HG02840 (cell line): Measurements from ENCODE around the gene PALMD.

ENCODE experiments used
- ATAC-seq: cut with Tn5 transposase; IDR thresholded peaks from one replicate; pipeline ENCODE4 v1.9.1; 2021; ENCODE audit warnings: mild to moderate bottlenecking, moderate library complexity, moderate number of reproducible peaks; ENCODE audit not compliant: unreplicated experiment, low FRiP score

Gene PALMD

DNA sequence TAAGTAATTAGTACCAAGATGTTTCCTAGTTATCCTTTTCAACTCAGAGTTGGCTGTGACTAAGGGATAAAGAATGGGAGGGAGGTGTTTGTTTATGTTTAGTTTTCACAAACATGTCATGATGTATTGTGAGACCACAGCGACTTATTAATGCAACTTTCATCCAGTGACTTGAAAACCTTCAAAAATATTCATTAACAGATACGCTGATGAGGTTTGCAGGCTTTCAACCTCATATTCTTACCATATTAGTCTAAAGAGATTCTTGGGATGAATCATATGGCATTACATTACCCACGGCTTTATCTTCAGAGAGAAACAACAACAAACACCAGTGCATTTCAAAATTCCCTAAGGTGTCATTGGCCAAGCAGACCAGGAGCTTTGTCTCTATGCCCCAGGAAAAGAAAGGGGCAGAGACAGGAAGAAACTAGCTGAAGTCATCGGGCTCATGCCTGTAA, 36.4 kb downstream of the PALMD start:
- ATAC-seq = no peak

DNA sequence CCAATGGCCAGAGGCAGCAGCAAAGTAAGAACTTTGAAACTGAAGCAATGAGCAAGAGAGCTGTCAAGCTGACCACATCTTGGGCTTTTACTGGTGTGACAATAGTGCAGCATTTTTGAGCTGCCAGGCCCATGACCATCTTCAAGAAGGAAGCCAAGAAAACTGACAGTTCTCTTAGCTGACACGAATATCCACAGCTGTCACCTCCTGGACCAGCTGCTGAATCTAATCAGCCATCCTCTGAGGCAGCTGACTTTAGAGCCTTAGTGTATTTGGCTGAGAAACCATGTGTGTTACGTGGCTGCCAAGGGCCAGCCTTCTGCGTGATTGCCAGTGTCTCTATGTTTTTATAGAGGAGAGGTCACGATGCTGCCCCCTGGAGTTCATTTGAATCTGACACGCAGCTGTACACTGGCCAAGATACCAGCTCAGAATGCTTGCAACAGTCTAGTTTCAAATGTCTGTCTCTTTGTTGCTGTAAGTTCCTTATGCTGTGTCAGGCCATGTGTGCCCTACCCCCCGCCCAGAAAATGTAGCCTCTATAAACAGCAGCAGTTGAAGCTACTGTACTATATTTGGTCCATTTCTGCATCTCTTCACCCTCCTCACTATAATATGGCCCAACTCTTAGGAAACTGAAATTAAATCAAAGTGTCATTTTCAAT, 39.7 kb downstream of the PALMD start:
- ATAC-seq = peak; percentile 69

DNA sequence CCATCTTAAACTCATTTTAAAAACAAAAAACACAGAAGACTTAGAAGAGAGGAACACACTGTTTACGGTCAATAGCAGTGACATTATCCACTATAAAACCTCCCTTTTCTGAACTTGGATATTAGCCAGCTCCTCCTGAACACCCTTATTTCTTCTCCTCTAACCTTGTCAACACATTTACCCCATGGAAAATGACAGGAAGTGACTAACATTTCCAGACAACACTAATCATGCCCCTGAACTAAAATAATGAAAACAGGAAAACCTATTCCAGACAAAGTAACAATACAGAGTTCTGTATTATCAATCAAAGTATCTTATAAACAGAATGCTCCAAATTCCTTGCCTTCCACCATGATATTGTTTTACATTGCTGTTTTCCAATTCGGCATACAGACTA, 45.3 kb downstream of the PALMD start:
- ATAC-seq = no peak

GRCh38 chr1:99696616-99697015, 50.7 kb downstream of the PALMD start:
- ATAC-seq = no peak

DNA sequence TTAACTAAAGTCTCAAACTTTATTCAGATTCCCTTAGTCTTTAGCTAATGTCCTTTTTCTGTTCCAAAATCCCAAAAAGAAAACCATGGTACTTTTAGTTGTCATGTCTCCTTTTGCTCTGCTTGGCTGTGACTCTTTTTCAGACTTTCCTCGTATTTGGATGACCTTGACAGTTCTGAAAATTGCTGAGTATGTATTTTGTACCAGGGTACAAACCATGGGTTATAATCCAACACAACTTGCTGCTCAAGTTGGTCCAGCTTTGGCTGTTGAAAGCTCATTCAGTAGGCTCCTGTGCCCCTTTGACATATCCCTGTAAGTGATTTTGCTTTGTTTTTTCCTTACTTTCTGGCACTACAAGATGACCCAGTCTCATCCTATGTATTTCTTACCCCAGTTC, 51.7 kb downstream of the PALMD start:
- ATAC-seq = no peak

- no peak for ATAC-seq
Observed at GRCh38 chr1:99700020-99700419, 54.1 kb downstream of the PALMD start.

DNA sequence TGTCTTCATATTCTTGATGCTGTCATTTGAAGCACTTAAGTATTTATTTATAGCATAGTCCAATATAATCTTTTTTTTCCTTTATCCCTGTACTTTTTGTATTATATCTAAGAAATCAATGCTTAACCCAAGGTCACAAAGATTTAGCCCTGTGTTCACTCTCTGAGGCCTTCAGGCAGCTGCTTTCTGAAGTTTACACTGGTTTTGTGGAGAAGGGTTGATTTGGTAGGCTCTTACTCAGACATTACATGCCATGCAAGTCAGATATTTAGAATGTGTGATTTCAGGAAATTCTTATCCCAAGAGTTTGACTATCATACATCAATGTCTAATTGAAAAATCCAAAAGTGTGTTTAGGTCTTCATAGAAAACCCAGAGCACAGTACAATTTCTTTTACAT, 56.3 kb downstream of the PALMD start:
- no peak for ATAC-seq

GRCh38 chr1:99704356-99704816, 58.5 kb downstream of the PALMD start:
- ATAC-seq = no peak

- no peak for ATAC-seq
Observed at GRCh38 chr1:99705385-99705784, 59.5 kb downstream of the PALMD start.

DNA sequence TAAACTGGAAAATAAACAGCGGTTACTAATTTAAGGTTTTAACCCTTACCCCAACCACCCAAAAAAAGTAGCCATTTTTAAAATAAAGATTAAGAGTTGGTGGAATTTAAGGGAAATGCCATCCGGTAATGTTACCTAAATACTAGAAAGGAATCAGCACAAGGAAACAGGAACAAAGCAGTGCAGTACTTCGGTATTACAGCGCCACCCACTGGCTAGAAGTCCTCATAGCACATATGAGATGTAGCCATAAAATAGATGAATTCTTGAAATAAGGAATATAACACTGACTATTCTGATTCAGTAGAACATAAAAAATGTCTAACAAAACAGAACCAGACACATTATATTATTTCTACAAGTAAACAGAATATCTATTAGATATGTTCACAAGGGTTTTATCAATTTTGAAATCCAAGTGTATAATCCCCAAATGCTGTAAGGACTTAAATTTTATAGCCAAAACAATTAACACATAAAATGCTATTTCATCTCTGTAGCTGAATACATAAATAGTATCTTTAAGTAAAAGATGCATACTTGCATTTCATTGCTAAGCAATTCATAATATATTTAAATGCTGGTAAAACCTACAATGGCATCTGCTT, 61.7 kb downstream of the PALMD start:
- ATAC-seq = no peak

DNA sequence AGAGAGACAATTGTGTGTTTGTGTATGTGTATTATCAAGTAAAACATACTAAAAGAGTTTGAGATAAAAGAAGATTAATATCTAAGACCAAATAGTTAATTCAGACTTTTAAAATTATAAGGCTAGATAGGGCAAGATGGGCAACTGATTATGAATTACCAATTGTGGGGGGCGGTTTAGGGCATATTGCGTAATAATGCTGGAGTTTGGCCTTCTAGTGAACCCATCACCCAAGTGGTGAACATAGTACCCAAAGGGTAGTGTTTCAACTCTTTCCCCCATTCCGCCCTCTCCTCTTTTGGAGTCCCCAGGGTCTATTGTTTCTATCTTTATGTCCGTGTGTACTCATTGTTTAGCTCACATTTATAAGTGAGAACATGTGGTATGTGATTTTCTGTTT, 65.1 kb downstream of the PALMD start:
- ATAC-seq = no peak

DNA sequence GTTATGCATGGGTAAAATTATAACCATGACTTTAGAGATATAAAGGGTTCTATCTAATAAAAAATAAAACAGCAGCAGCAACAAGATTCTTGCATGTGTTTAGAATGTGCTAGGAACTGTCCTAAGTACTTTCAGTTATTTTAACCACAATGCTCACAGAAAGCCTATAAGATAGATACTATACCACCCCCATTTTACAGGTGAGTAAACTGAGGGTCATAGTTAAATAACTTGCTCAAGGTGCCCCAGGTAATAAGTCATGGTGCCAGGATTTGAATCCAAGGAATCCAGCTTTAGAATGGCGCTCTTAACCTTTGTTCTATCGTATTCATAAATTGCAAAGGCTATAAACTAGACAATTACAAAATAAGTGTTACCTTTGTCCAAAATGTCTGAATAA, 67.1 kb downstream of the PALMD start:
- no peak for ATAC-seq

- no peak for ATAC-seq
Observed at GRCh38 chr1:99717005-99717404, 71.1 kb downstream of the PALMD start.

DNA sequence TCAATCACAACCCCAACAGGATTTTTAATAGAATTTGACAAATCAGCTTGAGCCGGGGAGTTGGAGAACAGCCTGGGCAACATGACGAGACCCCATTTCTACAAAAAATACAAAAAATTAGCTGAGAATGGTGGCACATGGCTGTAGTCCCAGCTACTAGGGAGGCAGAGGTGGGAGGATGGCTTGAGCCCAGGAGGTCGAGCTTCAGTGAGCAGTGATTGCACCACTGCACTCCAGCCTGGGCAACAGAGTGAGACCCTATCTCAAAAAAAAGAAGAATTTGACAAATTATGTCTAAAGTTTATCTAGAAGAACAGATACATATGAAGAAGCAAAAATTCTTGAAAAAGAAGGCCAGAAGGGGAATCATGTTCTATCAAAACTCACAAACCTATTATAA, 77.3 kb downstream of the PALMD start:
- no peak for ATAC-seq

GRCh38 chr1:99725996-99726395, 80.1 kb downstream of the PALMD start:
- ATAC-seq = no peak

DNA sequence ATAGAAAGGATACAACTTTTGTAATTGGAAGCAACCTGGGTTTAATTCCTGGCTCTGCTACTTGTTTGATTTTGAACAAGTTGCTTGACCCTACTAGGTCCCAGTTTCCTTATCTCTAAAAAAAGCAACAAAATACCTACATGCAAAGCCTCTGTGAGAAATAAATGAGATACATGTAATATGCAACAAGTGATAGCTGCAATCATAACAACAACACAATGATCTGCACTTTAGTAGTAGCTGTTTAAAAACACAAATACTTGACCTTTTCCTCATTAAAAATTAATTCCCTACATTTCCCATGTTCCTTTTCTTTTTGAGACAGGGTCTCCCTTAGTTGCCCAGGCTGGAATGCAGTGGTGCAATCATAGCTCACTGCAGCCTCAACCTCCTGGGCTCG, 80.5 kb downstream of the PALMD start:
- ATAC-seq = no peak

DNA sequence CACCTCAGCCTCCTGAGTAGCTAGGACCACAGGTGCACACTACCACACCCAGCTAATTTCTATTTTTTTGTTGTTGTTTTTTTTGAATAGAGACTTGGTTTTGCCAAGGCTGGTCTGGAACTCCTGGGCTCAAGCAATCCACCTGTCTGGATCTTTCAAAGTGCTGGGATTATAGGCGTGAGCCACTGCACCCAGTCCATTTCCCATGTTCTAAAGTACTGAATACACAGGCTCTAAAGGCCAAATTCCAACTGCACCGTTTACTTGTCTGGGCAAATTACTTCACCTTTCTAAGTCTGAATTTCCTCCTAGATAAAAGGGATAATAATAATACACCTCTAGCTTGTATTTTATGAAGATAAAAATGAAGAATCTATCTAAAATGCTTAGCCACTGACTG, 80.9 kb downstream of the PALMD start:
- ATAC-seq = no peak

GRCh38 chr1:99727575-99728185, 81.8 kb downstream of the PALMD start:
- ATAC-seq = no peak

GRCh38 chr1:99728494-99729235, 82.8 kb downstream of the PALMD start:
- ATAC-seq = no peak

- no peak for ATAC-seq
Observed at GRCh38 chr1:99731384-99731783, 85.5 kb downstream of the PALMD start.

- ATAC-seq = no peak
Observed at GRCh38 chr1:99735852-99736251, 89.9 kb downstream of the PALMD start.
